ENCODE data around the gene CAMK2A.

DNA sequence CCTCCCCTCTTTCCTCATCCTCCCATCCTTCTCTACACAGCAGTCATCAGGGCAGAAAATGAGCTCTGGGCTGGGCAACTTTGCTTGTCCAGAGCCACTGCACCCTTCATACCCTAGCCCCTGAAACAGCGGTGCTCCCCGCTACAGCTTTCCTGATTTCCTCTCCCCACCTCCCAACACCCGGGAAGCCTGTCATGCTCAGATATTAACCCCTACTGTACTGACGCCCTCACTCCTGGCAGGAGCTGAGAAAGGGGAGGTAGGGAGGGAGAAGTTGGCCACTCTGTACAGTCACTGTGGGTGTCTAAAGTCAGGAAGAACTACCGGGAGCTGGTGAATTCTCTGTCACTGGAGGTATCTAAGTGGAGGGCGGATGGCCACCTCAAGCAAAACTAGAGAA, 782 bp downstream of the CAMK2A start:
- no peak for TF ChIP-seq POLR2A (IDR thresholded peaks at IDR 0.05)
- TF ChIP-seq, protein P1, sequence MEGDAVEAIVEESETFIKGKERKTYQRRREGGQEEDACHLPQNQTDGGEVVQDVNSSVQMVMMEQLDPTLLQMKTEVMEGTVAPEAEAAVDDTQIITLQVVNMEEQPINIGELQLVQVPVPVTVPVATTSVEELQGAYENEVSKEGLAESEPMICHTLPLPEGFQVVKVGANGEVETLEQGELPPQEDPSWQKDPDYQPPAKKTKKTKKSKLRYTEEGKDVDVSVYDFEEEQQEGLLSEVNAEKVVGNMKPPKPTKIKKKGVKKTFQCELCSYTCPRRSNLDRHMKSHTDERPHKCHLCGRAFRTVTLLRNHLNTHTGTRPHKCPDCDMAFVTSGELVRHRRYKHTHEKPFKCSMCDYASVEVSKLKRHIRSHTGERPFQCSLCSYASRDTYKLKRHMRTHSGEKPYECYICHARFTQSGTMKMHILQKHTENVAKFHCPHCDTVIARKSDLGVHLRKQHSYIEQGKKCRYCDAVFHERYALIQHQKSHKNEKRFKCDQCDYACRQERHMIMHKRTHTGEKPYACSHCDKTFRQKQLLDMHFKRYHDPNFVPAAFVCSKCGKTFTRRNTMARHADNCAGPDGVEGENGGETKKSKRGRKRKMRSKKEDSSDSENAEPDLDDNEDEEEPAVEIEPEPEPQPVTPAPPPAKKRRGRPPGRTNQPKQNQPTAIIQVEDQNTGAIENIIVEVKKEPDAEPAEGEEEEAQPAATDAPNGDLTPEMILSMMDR (IDR thresholded peaks at IDR 0.05), result no peak
